ENCODE results near the gene ALOX15B.

GRCh38 chr17:8004899-8005298, 34.0 kb upstream of the ALOX15B start:
- TF ChIP-seq CTCF (IDR thresholded peaks at IDR 0.05; ENCODE audit: borderline replicate concordance, extremely low read depth, low read length, poor library complexity, severe bottlenecking) = no peak
- no peak for TF ChIP-seq EZH2 (IDR thresholded peaks at IDR 0.05; ENCODE audit: borderline replicate concordance, low read depth, low read length, severe bottlenecking)

Measured in DND-41 (cell line).